ENCODE results near the gene PGLYRP1.

Gene PGLYRP1

DNA sequence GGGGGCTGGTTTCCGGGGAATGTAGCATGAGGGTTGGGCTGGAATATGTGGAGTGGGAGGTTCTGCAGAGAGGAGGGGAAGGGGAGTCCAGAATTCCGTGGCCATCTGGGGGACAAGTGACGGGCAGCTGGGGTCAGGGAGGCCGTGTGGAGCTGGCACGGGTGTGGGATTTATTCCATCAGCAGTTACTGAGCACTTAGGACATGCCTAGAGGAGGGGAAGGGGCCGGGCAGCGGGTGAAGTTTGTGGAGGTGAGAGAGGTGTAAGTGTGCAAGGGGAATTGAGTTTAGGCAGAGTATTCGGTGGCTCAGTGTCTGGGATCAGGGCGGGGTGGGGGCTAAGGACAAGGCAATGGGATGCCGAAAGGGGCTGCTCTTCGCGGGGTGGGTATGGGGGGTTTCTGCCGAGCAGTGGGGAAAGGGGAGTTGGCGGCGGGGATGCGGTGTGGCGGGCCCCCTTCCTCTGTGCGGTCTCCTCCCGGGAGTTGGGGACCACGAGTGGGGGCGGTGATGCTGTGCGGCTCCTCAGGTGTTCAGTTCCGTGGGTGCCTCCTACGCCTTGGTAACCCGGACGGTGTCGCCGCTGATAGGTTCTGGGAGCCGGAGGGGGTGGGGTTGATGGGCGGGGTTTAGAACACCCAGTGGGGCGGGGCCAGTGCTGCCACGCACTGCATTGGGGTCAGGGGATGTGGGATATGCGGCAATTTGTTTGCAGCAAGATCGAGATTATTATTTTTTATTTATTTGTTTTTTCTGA, 22.2 kb downstream of the PGLYRP1 start:
- DNase-seq: peak; percentile 10 to 13

DNA sequence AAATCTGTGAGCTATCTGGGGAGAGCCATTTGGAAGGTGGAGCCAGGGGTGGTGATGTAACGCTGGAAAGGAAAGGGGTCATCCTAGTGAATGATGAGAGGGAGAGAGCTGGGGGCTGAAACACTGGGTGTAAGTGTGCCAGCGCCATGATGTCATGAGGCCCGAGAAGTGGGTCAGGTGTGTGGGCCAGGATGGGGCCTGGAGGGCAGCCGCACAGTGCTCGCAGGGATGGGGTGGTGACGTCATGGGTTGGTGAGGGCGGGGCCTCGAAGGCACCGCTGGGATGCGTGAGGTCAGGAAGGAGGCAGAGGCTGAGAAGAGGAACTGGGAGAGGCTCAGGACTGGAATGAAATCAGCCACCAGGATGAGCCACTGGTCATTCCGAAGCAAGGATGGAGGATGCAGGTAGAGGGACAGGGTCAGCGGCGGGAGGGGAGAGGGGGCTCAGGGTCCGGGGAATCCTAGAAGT, 23.2 kb downstream of the PGLYRP1 start:
- DNase-seq: no peak

GRCh38 chr19:45998834-45999233, 24.0 kb downstream of the PGLYRP1 start:
- no peak for DNase-seq

GRCh38 chr19:45996933-45997332, 25.9 kb downstream of the PGLYRP1 start:
- DNase-seq: no peak

GRCh38 chr19:45995715-45996385, 27.0 kb downstream of the PGLYRP1 start:
- no peak for DNase-seq

DNA sequence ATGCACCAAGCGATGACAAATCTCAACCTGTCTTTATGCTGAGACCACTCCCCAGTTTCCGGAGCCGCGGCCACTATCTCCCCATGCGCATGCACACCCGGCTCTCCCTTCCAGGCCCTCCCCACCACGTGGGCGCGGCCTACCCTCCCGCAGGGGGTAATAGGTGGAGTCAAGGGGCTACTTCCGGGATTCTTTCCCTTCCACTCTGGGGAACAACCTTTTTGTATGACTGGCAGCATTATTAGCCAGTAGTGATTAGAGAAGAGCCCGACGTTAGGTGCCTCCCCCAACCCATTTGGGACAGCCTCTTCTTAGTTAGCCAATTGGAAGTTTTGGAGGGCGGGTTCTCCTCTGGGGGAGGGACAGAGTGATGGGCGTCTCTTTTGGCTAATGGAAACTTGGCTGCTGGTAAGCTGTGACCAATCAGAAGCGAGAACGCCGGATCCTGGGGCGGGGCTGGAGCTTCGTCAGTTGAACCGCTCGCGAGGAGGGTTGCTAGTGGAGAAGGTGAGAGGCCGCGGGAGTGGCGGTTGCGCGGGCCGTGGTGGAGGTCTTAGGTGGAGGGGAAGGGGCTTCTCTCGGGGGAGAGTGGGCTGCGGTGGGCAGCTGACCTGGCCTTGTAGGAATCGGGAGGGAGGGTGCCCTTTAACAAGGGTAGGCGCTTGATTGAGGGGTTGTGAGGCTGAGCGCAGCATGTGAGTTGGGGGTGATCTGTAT, 27.7 kb downstream of the PGLYRP1 start, which contains the start of gene CCDC61:
Gene CCDC61, plus strand, starts transcription at position 470 of the 717 bp plus-strand sequence. CDS start 7,552 bp downstream, outside the sequence.
- DNase-seq: peak; percentile 98 to 100

- DNase-seq: no peak
These were observed 28.3 kb downstream of the PGLYRP1 start for GRCh38 chr19:45994456-45994997.

DNA sequence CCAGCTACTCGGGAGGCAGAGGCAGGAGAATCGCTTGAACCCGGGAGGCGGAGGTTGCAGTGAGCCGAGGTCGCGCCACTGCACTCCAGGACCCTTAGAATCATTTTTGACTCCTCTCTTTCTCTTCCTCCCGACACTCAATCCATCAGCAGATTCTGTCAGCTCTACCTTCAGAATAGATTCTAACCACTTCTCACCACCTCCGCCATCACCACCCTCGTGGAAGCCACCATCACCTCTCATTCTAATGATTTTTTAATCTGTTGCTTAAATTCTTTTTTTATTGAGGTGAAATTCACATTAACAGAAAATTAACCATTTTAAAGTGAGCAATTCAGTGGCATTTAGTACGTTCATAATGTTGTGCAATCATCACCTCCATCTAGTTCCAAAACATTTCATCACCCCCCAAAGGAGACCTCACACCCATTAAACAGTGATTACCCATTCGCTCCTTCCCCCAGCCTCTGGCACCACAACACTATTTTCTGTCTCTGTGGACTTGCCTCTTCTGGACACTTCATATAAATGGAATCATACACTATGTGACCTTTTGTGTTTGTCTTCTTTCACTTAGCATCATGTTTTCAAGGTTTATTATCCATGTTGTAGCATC, 32.6 kb downstream of the PGLYRP1 start:
- DNase-seq: no peak

GRCh38 chr19:45985321-45985720, 37.5 kb downstream of the PGLYRP1 start:
- no peak for DNase-seq

DNA sequence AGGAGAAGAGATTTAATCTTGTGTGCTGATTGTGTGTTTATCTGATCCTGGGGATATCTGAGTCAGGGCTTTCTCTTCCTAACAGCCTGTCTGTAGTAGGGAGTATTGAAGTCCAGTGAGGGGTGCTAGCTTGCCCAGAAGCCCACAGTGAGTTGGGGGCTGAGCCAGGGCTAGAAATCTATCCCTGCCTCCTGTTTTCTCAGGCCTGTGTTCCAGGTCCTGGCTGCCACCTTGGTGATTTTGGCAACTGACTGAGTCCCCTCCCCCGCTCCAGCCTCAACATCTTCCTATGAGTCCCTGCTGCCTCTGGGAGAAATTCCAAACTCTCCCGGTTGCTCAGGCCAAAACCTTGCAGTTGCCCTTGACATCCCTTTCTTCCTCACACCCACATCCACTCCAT, 41.5 kb downstream of the PGLYRP1 start:
- DNase-seq: no peak

DNA sequence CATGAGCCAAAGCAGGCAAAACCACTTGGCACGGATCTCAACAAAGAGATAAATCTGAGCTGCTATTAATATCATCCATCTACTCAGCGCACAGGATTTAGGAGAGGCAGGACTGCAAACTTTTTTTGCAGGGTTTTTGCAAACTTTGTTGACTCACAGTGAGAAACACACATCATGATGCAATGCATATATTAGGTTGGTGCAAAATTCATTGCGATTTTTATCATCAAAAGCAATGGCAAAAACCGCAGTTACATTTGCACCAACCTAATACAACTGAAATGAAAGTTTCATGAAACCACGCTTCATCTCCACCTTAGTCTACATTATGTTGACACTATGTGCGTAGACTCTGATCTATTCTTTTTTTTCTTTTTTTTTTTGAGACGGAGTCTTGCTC, 44.7 kb downstream of the PGLYRP1 start:
- DNase-seq: no peak

DNA sequence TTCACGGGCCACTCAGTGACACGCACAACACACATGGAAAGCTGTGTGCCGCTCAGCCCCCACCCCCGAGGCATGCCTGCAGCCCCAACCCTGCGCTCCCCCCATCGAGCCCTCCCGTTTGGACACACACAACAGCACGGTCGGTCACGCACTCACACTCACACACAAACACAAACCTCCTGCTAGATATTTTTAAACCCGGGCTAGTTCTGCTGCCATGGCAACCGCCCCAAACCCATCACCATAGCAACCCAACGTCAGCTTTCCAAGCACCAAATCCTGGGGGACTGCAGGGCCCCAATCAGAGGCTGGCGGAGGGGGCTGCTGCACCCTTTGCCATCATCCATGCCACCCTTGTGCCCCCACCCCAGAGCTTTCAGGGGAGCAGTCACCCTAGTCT, 46.7 kb downstream of the PGLYRP1 start:
- no peak for DNase-seq

DNA sequence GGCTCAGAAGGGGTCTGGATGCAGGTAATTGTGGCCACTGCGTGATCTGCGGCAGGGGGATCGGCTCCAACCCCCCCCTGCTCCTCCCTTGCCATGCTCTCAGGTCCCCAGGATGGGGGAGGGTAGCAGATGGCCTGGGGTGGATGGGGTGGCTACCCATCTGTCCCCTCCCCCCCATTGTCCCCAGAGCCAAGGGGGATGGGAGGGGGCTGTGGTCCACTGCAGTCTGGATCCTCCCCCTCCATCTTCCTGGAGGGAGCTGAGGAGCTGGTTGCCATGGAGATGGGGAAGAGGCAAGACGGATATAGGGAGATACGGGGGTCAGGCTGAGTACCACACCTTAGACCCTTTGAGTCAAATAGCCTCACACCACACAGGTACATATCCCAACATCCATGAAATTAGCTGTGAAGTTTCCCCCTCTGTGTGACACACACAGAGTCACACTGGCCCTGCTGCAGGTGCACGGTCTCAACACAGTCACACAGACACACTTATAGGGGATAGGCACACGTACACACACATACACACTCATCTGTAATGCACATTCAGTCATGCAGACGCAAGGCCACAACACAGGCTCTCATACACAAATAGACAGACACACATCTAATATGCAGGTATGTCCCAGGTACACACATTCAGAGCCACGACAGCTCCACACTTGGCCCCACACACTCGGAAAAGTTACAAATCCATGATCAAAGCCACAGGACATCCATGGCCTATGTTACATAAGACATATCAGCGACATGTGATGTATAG, 47.4 kb downstream of the PGLYRP1 start:
- no peak for DNase-seq

DNA sequence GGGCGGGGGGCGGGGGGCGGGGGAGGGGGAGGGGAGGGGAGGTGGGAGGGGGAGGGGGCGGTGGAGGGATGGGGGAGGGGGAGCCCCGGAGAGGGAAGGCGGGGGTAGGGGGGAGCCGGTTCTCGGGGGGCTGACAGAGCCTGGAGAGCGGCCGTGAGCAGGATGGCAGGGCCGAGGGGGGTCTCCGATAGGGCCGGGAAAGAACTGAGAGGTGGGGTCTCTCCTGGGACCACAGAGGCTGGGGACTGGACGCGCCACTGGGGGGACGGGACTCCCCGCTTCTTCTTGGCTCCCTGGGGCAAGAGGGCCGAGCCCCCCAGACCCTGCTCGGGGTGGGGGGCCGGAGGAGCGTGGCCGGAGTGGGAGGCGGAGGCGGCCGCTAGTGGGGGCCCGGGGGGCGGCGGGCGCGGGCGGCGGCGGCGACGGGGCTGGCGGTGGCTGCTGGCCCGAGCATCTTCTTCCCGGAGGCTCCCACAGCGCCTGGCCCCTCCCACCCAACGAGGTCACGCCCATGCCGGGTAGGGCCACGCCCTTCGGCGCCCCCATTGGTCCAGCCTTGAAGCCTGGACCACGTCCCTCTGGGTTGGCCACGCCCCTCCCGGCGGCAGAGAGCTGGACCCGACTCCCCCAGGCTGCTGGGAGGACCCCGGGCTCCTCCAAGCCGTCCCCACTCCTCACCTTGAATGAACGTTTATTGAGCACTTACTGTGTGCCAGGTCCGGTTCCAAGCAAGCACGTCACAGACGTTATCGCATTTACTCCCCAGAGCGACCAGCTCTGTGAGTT, 49.1 kb downstream of the PGLYRP1 start, which contains the start of gene NOVA2:
Gene NOVA2, minus strand, starts transcription at position 313 of the 786 bp plus-strand sequence. CDS start 514 bp downstream, outside the sequence.
- DNase-seq: peak; percentile 56 to 59

GRCh38 chr19:45972947-45973540, 49.8 kb downstream of the PGLYRP1 start:
- no peak for DNase-seq

DNA sequence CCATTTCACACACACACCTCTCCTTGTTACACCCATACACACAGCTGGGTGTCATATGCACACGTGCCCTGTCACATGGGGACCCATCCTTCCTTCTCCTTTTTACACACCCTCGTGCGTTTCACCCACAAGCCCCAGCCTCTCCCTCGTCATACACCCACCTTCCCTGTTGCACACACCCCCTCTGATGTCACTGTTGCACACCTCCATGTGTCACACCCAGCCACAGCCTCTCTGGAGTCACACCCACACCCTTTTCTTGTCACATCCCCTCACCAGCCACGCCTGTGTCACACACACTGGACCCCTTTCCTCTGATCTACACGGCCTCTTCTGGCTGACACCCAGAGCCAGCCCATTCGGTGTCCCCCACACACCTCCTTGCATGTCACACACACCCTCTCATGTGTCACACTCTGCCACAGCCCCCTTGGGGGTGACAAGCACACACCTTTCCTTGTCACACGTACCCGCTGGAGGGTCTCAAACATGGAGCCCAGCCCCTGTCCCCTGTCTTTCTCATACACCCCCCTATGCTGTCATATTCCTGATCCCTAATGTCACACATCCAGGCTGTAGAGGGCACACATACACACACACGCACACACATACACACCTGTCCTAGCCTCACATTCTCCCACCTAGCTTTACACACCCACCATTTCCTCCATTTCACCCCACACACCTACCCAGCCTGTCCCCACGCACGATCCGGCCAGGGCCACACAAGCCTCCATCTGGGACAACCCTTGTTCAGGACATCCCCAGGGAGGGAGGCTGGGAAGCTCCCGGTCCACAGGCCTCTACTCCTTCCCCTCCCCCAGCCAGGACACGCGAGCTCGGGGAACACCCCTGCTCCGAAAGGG, 50.5 kb downstream of the PGLYRP1 start:
- DNase-seq: no peak

- DNase-seq: no peak
These were observed 51.5 kb downstream of the PGLYRP1 start for GRCh38 chr19:45971260-45971902.

DNA sequence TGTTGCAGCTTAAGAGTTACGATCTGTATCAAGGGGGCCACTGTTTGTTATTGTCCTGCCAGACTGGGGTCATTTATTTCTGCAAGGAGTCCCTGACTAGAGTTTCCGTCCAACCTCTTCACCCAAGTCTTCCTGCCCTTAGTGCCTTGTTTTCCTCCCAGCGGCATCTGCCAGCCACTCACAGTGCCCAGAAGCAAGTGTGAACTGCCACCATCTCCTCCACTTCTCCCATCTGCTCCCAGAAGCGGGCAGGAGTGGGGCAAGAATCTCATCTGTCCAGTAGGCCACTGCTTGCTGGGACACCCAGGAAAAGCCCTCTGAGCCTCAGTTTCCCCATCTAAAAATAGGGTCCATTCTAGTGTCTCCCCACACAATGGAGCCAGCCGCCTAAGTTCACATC, 53.2 kb downstream of the PGLYRP1 start:
- no peak for DNase-seq

Measured in NCI-H2081 (cell line).